Subcutaneous adipose tissue (tissue), 4 donors: ENCODE results near the gene CEMIP. TPM values are rescaled to one million over a fixed set of nuclear protein-coding genes. Genes with fewer than 3 reads are reported as not detected.

ENCODE experiments used
- total RNA-seq, 4 donors: library from RNA; depleted of rRNA; stranded (reverse); fragments of >200 nt; gene quantifications; one replicate each; pipeline ENCODE4 v1.1.0, GENCODE V29; 2016
- TF ChIP-seq, protein P1 (sequence below): fragments of 450-650 bp; IDR thresholded peaks from one replicate; pipeline ENCODE4 v1.5.1; 2016; ENCODE audit warnings: low read depth, mild to moderate bottlenecking, control low read depth, antibody characterized with exemption, moderate library complexity

The CEMIP gene
- total RNA-seq, 4 donors from 2014 or later: 0.17 TPM; not detected in 3

- TF ChIP-seq, protein P1, sequence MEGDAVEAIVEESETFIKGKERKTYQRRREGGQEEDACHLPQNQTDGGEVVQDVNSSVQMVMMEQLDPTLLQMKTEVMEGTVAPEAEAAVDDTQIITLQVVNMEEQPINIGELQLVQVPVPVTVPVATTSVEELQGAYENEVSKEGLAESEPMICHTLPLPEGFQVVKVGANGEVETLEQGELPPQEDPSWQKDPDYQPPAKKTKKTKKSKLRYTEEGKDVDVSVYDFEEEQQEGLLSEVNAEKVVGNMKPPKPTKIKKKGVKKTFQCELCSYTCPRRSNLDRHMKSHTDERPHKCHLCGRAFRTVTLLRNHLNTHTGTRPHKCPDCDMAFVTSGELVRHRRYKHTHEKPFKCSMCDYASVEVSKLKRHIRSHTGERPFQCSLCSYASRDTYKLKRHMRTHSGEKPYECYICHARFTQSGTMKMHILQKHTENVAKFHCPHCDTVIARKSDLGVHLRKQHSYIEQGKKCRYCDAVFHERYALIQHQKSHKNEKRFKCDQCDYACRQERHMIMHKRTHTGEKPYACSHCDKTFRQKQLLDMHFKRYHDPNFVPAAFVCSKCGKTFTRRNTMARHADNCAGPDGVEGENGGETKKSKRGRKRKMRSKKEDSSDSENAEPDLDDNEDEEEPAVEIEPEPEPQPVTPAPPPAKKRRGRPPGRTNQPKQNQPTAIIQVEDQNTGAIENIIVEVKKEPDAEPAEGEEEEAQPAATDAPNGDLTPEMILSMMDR: no peak
Observed at GRCh38 chr15:80777137-80777536, 2.0 kb upstream of the CEMIP start.

- TF ChIP-seq, protein P1: no peak
Observed at GRCh38 chr15:80777826-80778620, 1.1 kb upstream of the CEMIP start.

DNA sequence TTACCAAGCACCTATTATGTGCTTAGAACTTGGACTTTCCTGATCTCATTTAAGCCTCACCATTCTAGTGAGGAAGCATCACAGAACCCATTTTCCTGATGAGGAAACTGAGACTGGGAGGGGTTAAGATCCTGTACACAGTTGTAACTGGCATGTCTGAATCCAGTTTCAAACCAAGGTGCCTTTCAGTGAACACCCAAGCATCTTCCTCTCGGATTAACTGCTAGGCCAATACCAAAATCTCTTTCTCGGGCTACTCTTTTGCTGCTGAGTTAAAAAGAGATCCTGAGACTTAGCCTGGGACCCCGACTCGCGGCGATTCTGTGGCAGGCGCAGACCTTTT, 578 bp upstream of the CEMIP start:
- TF ChIP-seq, protein P1: no peak

DNA sequence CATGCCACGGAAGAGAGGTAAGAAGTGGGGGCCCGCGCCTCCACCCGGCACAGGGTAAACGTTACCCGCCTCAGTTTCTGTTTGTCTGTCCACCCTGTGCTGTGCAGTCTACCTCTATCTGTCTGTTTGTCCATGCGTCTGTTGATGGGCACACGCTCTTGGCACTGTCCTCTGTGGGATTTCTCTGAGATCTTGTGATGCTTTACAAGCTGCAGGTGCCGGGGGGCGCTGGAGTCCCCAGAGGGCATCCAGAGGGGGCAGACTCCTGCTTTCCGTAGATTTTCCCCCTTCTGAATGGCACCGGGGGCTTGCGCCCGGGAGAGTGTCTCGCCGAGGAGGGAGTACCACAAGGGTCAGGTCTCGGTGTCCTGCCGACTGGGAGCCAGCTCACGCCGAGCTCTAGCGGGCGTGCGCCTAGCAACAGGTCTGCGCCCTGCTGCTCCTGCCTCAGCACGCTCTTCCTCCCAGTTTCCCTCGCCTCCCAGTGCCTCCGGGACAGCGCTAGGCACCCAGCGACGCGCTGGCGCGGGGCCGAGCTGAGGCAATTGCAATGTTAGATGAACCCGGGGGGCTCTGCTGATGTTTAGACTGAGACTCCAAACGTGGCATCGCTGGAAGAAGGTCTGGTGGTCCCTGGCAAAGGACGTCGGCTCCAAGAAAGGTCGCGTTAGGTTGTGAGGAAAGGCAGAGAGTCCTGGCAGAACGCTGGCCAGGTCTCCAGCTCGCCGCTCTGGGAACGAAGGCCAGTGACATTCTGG, 667 bp downstream of the CEMIP start:
- TF ChIP-seq, protein P1: no peak

GRCh38 chr15:80780416-80781221, 1.4 kb downstream of the CEMIP start:
- TF ChIP-seq, protein P1: no peak

GRCh38 chr15:80783260-80783659, 4.1 kb downstream of the CEMIP start:
- TF ChIP-seq, protein P1: no peak

DNA sequence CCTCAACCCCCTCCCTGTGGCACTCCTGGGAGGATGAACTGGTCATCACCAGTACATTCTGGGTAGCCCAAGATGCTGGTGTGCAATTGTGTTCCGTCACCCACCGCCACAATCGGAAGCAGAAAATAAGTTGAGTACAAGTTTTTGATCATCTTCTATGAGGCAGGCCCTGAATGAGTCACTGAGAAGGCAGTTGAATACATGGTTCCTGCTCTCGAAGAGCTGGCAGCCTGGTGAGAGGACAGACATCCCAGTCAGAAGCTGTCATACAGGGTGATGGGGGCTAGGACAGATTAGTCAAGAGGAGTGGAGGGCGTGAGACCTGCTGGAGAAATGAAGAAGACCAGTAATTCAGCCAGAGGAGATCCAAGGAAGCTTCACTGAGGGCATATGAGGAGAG, 6.2 kb downstream of the CEMIP start:
- TF ChIP-seq, protein P1: no peak
